Breast epithelium (tissue), 4 donors: Measurements from ENCODE around the gene ST6GAL1. TPM values are rescaled to one million over a fixed set of nuclear protein-coding genes. Genes with fewer than 3 reads are reported as not detected.

Source experiments
- DNase-seq, 2 donors: peaks; one replicate each; pipeline ENCODE4 v3.0.0-alpha.2; 2019; ENCODE audit warnings: low spot score in 2 of 2
- H3K27ac ChIP-seq, 2 donors: fragments of 200-600 bp; sonication (generic) in 1 of 2; one replicate each; pipeline ENCODE4 v1.5.1; 2016 to 2019; ENCODE audit warnings: mild to moderate bottlenecking in 1 of 2
- H3K27me3 ChIP-seq, 2 donors: fragments of 200-600 bp; sonication (generic) in 1 of 2; one replicate each; pipeline versions ENCODE4 v1.5.1 to v1.6.0; 2017 to 2019; ENCODE audit warnings: control low read depth in 1 of 2, mild to moderate bottlenecking in 1 of 2
- H3K36me3 ChIP-seq: fragments of 200-600 bp; one replicate; pipeline ENCODE4 v1.5.1; 2019
- H3K4me1 ChIP-seq, 2 donors: fragments of 200-600 bp; sonication (generic); one replicate each; pipeline ENCODE4 v1.5.1; 2016 to 2019; ENCODE audit warnings: control low read depth in 1 of 2
- H3K4me3 ChIP-seq, 3 donors: fragments of 200-600 bp; sonication (generic); 1 replicate in 2 of 3; 2 replicates in 1 of 3; pipeline ENCODE4 v1.5.1; 2016 to 2019; ENCODE audit warnings: mild to moderate bottlenecking in 3 of 3, moderate library complexity in 2 of 3
- H3K9me3 ChIP-seq, 2 donors: fragments of 200-600 bp; sonication (generic) in 1 of 2; one replicate each; pipeline ENCODE4 v1.5.1; 2016 to 2019; ENCODE audit warnings: control low read depth in 1 of 2
- POLR2A ChIP-seq: fragments of 450-650 bp; IDR thresholded peaks from one replicate; pipeline ENCODE4 v1.6.1; 2016; ENCODE audit warnings: antibody characterized with exemption, mild to moderate bottlenecking, moderate library complexity
- POLR2AphosphoS5 ChIP-seq, 3 donors: sonication (generic); formaldehyde crosslinking; IDR thresholded peaks; one replicate each; pipeline ENCODE4 v1.6.1; 2017; ENCODE audit warnings: antibody characterized with exemption in 3 of 3
- intact Hi-C: fragments of 100-400 bp; cut with DNase I; formaldehyde crosslinking; loops from one replicate; pipeline ENCODE4 v1.15.1; 2023; ENCODE audit warnings: low total_unique reads
- total RNA-seq, 3 donors: library from RNA; depleted of rRNA; stranded (reverse); fragments of >200 nt; gene quantifications; one replicate each; pipeline ENCODE4 v1.1.0, GENCODE V29; 2016
- TF ChIP-seq, protein P1 (sequence below), 3 donors: fragments of 450-650 bp; IDR thresholded peaks; one replicate each; pipeline ENCODE4 v1.5.1; 2016 to 2017; ENCODE audit warnings: antibody characterized with exemption in 3 of 3, mild to moderate bottlenecking in 3 of 3, moderate library complexity in 3 of 3

ST6GAL1 gene
- total RNA-seq, 3 donors from 2014 or later: 28.5 to 79.6 (median 42.3) TPM

DNA sequence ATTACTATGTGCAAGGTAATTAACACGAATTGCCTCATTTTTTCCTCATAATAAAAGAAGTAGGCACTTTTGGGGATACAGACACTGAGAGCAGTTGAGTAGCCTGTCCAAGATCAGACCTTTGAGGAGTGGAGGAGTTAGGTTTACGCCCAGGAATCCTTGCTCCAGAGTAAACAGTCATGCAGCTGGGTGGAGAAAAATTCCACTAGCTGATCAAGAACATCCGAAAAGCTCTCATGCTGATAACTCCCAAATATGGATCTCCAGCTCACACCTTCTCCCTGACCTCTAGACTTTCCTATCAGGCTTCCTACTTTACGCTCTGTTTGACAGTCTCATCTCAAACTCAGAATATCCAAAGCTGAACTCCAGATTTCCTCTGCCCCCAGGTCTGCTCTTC is 53.3 kb downstream of the ST6GAL1 start:
- Histone ChIP-seq H3K4me3 (no peak overlapping the region), H3K9me3 (no peaks in the 10 kb centered on the region), H3K27me3 (no peaks in the 10 kb centered on the region), H3K4me1 (peaks cover 0 to 4% of the 10 kb centered on the region in 2 donors), H3K27ac (no peak overlapping the region), H3K36me3 (no peaks in the 10 kb centered on the region)
- intact Hi-C loops: no loop called here
- TF ChIP-seq, protein P1, sequence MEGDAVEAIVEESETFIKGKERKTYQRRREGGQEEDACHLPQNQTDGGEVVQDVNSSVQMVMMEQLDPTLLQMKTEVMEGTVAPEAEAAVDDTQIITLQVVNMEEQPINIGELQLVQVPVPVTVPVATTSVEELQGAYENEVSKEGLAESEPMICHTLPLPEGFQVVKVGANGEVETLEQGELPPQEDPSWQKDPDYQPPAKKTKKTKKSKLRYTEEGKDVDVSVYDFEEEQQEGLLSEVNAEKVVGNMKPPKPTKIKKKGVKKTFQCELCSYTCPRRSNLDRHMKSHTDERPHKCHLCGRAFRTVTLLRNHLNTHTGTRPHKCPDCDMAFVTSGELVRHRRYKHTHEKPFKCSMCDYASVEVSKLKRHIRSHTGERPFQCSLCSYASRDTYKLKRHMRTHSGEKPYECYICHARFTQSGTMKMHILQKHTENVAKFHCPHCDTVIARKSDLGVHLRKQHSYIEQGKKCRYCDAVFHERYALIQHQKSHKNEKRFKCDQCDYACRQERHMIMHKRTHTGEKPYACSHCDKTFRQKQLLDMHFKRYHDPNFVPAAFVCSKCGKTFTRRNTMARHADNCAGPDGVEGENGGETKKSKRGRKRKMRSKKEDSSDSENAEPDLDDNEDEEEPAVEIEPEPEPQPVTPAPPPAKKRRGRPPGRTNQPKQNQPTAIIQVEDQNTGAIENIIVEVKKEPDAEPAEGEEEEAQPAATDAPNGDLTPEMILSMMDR (IDR thresholded peaks at IDR 0.05): no peak
- TF ChIP-seq POLR2A (no peak), POLR2AphosphoS5 (IDR thresholded peaks at IDR 0.05) (no peak)
- no peak for DNase-seq

DNA sequence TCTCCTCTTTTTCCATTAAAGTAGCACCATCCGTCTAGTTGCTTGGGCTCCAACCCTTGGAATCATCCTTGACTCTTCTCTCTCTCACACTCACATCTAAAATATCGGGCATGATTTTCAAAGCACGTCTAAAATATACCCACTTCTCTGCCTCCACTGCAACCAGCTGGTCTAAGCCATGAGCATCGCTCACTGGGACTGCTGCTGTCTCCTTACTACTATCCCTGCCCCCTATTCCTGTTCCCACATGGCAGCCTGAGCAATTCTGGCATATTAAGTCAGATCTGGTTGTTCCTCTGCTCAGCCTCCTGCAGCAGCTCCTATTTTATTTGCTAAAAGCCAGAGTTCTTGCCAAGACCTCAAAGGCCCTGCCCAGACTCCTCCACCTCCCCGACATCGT is 53.7 kb downstream of the ST6GAL1 start:
- H3K4me1 ChIP-seq: peaks cover 0 to 4% of the 10 kb centered on the region in 2 donors
- H3K9me3 ChIP-seq: no peaks in the 10 kb centered on the region
- DNase-seq: no peak
- intact Hi-C loops: no loop called here
- H3K27me3 ChIP-seq: no peaks in the 10 kb centered on the region
- no peaks in the 10 kb centered on the region for H3K36me3 ChIP-seq
- no peak overlapping the region for H3K4me3 ChIP-seq
- TF ChIP-seq POLR2A: no peak
- TF ChIP-seq, protein P1 (IDR thresholded peaks at IDR 0.05): no peak
- no peak for TF ChIP-seq POLR2AphosphoS5 (IDR thresholded peaks at IDR 0.05)
- no peak overlapping the region for H3K27ac ChIP-seq

GRCh38 chr3:186985661-186986364 is 55.5 kb downstream of the ST6GAL1 start:
- no peak overlapping the region for H3K4me3 ChIP-seq
- no peaks in the 10 kb centered on the region for H3K27me3 ChIP-seq
- no peaks in the 10 kb centered on the region for H3K4me1 ChIP-seq
- H3K36me3 ChIP-seq: no peaks in the 10 kb centered on the region
- intact Hi-C loops: no loop called here
- H3K9me3 ChIP-seq: no peaks in the 10 kb centered on the region
- H3K27ac ChIP-seq: no peak overlapping the region
- no peak for DNase-seq
- TF ChIP-seq, protein P1 (IDR thresholded peaks at IDR 0.05): no peak
- no peak for TF ChIP-seq POLR2A
- TF ChIP-seq POLR2AphosphoS5 (IDR thresholded peaks at IDR 0.05): no peak

DNA sequence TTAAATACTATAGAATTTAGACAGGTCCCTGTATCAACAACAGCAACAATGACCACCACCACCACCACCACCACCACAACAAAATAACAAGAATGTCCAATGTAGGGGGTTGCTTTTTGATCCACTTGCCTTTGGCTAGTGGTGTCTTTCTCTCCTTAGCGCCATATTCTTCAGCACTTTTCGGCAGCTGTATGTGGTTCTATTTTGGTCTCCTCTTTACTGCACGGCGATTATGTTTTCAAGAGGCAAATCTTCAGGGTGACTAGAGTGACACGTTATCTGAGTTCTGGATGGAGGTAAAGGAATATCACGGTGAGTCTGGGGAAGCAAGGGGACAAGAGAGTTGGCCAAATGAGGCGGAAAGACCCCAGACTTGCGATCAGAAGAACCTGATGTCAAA is 56.1 kb downstream of the ST6GAL1 start:
- Histone ChIP-seq H3K36me3 (no peaks in the 10 kb centered on the region), H3K9me3 (no peaks in the 10 kb centered on the region), H3K4me1 (no peaks in the 10 kb centered on the region), H3K27me3 (no peaks in the 10 kb centered on the region), H3K4me3 (no peak overlapping the region), H3K27ac (no peak overlapping the region)
- intact Hi-C loops: no loop called here
- TF ChIP-seq POLR2AphosphoS5 (IDR thresholded peaks at IDR 0.05) (no peak), POLR2A (no peak)
- TF ChIP-seq, protein P1 (IDR thresholded peaks at IDR 0.05): no peak
- no peak for DNase-seq

DNA sequence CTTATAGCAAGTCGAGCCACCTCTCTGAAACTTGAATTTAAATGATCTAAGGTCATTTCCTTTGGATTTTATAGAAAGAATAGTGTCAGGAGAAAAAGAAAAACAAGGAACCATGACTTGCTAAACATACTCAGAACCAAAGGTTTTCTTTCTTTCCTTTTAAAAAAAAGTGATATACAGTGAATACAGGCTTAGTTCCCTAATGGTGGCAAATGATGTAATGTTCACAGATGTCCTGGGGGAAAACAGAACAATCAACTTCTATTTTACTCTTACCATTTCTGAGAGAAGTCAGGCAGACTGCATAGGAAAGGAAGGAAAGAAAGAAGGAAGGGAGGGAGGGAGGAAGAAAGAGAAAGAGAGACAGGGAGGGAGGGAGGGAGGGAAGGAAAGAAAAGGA is 56.5 kb downstream of the ST6GAL1 start:
- TF ChIP-seq POLR2AphosphoS5 (IDR thresholded peaks at IDR 0.05): no peak
- TF ChIP-seq, protein P1 (IDR thresholded peaks at IDR 0.05): no peak
- TF ChIP-seq POLR2A: no peak
- no peaks in the 10 kb centered on the region for H3K36me3 ChIP-seq
- intact Hi-C loops: no loop called here
- no peak overlapping the region for H3K4me3 ChIP-seq
- no peak for DNase-seq
- H3K4me1 ChIP-seq: no peaks in the 10 kb centered on the region
- H3K9me3 ChIP-seq: no peaks in the 10 kb centered on the region
- H3K27ac ChIP-seq: no peak overlapping the region
- H3K27me3 ChIP-seq: no peaks in the 10 kb centered on the region
